GM19240 (cell line): Measurements from ENCODE around the gene FIG4.
"Not testable (repeated sequence)": the region's sequence is repeated elsewhere in the genome, so short reads cannot be mapped to it uniquely, and the experiment has no call there.

Experiments used
- DNase-seq: peaks from one replicate; pipeline ENCODE4 v3.0.0; 2011; ENCODE audit warnings: low spot score; ENCODE audit not compliant: insufficient read length

Gene FIG4

DNA sequence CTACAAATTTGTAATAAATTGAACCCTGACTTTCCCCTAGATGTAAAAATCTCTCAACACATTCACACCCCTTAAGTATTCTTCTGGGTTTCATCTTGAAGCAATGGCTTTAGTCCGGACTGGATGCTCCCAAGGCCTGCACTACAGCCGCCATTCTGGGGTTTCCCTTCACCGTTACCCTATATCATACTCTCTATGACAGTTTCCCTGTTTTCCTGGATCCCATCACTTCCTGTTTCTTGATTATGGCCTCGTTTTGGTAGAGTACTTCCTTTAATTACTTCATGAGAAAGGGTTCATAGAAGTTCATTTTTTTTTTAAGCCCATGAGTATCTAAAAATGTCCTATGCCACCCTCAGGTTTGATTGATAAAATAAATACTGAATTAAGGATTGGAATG lies 11.7 kb downstream of the FIG4 start:
- DNase-seq: no peak

DNA sequence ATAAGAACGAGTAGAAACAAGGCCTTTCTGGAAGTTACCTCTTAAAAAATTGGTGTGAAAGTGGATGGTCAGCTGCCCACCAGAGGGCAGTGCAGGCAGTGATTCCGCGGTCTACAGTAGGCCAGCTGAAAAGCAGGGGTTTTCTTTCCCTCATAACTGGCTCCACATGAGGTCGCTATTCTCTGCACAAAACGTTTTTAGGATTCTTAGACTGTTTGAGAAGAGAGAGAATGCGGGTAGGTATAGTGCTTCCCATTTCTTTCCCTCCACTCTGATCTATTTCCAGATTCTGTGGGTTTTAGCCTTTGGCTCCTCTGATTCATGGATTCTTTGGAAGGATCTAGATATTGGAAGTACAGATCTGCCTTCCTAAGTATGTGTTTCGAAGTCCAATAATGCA lies 14.2 kb downstream of the FIG4 start:
- peak; percentile 38 for DNase-seq

DNA sequence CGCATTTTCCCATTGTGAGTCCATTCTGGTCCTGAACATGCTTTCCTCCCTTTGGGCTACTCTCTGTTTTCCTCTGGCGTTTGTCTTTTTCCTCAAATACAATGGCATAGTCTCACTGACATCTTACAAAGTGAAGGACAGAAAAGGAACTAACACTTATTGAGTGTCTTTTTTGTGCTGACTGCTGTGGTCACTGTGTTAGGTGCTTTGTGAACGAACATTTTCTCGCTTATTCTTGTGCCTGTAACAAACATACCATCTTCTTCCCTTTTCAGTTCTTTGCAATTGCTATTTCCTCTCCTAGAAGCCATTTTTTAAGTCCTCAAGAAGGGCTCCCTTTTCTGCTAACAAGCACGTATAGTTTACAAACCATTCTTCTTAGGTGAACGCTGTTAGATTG lies 15.4 kb downstream of the FIG4 start:
- DNase-seq: no peak

DNA sequence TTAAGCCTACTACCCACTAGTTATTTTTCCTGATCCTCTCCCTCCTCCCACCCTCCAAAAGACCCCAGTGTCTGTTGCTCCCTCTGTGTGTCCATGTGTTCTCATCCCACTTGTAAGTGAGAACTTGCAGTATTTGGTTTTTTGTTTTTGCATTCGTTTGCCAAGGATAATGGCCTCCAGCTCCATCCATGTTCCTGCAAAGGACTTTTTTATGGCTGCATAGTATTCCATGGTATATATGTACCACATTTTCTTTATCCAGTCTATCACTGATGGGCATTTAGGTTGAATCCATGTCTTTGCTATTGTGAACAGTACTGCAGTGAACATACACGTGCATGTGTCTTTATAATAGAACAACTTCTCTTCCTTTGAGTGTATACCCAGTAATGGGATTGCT lies 17.0 kb downstream of the FIG4 start:
- not testable (repeated sequence) for DNase-seq

DNA sequence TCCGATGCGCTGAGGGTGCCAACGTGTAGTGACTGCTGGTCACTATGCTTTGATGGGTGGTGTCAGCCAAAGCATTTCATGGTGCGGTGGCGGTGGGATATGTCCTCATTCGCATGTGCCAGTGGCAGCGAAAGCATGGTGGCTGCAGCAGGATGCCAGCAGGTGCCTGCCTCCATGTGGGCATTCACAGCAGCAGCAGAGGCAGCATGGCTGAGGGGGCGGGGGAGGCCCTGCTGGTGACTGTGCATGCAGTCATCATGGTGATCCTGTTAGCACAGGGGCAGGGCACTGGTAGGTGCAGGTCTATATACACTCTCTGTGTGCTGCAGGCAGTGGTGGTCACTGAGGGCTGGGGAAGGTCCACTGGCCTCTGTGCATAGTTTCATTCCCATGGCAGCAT lies 22.0 kb downstream of the FIG4 start:
- no peak for DNase-seq

DNA sequence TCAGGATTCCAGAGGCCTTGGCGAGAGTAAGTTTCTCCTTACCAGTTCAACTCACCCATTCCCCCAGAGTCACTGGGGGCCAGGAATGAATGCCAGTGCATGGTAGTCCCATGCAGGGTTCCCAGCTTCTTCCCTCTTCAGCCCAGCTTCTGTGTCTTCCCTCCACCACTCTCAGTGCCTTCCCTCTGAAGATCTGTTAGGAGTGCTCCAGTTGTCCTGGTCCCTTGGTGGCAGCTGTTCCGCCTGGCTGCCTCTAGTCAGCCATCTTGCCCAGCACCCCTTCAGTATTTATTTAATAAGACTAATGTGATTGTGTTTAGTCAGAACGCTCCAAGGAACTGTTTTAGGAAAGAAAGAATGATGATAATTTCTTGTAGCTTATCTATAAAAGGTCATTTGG lies 23.1 kb downstream of the FIG4 start:
- DNase-seq: no peak

DNA sequence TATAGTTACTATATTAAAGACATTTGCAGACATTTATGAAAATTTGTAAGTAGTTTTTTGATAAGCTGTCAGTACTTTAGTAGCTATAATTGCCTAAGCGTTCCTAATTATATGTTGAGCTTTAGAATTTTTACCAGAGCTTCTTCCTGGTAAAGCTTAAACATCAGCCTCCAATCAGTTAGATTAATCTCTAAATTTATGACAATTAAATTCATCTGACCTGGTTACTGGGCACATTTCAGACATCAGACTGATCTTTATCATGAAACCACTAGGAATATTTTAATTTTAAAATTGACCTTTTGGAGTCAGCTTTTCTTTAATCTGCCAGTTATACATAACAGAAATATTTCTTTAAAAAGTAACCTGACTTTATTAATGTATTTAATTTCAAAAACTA lies 23.5 kb downstream of the FIG4 start:
- no peak for DNase-seq

DNA sequence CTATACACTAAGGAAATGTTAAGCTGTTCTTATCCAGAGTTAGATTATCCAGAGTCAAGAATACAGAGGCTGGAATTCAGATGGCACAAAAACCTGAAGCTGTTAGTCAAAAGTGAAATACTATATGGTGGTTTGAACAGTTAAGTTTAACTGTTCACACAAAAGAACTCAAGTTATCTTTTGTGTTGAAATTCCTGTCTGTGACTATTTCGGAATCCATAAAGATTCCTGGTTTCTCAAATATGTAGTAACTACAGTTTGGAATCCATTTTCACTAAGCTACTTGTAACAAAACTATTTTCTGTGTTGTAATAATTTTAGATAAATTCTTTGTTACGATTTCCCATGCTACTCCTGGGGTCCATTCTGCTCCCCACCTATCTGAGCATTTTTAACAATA lies 24.5 kb downstream of the FIG4 start:
- no peak for DNase-seq

DNA sequence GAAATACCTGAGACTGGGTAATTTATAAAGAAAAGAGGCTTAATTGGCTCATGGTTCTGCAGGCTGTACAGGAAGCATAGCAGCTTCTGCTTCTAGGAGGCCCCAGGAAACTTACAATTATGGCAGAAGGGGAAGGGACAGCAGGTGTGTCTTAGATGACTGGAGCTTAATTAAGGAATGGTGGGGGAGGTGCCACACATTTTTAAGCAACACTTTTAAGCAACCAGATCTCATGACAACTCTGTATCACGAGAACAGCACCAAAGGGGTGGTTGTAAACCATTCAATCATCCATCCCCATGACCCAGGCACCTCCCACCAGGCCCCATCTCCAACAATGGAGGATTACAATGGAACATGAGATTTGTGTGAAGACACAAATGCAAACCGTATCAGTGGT lies 26.9 kb downstream of the FIG4 start:
- DNase-seq: no peak

DNA sequence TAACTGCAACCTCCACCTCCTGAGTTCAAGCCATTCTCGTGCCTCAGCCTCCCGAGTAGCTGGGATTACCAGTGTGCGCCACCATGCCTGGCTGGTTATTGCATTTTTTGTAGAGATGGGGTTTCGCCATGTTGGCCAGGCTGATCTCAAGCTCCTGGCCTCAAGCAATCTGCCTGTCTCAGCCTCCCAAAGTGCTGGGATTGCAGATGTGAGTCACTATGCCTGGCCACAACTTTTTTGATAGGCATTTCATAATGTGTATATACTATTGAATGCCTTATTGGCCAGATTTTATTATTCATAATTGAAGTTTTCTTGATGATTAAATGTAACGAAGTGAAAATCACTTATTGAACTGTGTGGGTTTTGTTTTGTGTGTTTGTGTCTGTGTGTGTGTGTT lies 27.9 kb downstream of the FIG4 start:
- no peak for DNase-seq

DNA sequence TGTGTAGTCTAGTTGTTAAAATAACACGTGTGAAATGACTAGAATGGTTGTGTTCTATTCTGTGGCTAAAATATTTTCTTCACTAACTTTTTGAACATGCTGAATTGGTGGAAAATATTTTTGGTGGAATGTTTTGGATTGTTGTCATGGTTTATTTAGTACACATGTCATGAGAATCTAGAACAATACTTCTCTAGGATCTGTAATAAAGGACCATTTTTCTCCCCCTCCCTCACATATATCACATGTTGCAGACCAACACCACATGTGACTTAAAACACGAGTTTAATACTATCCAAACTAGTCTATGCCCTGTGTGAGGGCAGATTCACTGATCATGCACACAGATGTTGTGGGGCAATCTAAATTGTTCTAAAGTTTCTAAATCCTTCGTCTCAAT lies 29.2 kb downstream of the FIG4 start:
- no peak for DNase-seq

DNA sequence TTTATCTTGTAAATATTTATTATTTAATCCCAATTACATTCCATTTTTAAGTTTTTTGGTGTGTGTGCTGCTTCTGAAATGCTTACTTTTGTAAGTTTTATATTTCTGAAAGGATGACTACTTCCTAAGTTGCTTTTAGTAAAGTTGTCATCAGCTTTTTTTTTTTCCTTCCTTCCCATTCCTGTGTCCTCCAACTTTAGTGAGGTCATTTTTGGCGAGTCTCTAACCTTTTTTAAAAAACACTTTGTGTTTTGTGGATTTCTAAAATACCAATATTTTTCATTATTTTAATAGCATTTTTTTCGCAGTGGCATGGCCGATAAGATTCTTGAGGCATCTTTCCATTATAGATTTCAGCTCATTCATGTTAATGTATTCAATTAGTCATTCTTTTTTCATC lies 30.9 kb downstream of the FIG4 start:
- DNase-seq: no peak

DNA sequence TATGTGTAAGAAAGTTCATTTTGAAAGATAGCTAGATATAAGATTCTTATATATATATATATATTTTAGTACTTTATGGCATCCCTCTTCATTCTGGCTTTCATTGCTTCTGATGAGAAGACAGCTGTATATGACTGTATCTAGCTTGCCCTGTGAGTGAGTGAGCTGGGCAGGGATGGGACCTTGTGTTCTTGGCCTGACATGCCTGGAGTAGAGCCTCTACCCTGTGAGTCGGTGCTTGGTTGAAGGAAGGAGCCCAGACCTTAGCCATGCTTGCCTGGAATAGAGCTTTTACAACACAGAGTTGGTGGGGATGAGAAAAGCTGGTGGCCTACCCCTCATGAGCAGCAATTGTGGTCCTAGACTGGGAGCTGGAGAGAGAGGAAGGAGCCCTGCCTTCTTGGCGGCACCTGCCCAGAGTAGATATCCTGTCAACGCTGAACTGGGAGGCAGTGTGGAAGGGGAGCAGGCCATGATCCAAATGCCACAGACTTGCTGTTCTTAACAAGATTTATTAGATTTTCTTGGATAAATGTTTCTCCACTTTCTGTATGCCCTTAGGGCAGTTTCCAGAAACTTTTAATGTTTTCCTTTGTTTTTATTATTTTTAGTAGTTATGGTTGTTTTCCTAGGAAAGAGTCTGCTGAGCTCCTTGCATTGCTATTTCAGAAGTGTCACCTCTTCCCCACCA lies 31.6 kb downstream of the FIG4 start:
- no peak for DNase-seq

DNA sequence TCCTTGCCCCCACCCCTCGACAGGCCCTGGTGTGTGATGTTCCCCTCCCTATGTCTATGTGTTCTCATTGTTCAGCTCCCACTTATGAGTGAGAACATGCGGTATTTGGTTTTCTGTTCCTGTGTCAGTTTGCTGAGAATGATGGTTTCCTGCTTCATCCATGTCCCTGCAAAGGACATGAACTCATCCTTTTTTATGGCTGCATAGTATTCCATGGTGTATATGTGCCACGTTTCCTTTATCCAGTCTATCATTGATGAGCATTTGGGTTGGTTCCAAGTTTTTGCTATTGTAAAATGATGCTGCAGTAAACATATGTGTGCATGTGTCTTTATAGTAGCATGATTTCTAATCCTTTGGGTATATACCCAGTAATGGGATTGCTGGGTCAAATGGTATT lies 34.2 kb downstream of the FIG4 start:
- not testable (repeated sequence) for DNase-seq

DNA sequence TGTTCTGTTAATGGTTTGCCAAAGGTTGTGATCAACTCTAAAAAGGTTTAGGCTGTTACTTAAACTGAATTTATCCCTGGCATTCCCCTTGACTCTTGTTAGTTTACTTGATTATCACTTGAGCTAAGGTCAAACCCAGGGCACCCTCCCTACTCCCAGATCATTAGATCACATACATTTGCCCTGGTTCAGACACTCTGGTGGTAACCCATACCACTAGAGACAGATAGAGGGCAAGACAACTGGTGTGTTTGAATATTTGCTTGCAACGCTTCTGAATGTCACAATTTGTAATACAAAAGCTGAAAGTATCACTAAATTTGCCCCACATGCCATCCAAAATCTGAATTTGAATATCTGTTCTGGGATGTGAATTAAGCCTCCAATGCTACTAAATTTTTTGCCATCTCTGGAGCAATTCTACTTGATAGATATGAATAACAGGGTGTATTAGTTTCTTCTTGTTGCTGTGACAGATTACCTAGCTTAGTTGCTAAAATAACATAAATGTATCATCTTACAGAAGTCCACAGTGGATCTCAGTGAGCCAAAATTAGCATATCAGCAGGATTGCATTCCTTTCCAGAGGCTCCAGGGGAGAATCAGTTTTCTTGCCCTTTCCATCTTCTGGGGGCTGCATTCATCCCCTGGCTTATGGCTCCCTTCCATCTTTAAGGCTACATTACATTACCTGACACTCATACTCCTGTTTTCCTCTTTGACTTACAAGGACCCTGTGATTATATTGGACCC lies 45.4 kb downstream of the FIG4 start:
- DNase-seq: no peak

DNA sequence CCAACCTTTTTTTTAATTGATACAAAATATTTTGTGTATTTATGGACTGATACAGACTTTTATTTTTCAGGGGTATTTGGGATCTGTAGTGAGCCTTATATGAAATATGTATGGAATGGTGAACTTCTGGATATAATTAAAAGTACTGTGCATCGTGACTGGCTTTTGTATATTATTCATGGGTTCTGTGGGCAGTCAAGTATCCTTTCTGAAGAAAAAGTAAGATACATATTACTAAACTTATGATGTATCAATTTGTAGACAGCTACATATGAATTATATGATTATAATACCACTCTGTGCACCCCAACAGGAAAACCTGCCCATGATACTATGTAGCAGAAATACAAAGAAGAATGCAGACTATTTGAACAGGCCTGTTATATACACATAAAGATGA lies 47.2 kb downstream of the FIG4 start:
- no peak for DNase-seq

DNA sequence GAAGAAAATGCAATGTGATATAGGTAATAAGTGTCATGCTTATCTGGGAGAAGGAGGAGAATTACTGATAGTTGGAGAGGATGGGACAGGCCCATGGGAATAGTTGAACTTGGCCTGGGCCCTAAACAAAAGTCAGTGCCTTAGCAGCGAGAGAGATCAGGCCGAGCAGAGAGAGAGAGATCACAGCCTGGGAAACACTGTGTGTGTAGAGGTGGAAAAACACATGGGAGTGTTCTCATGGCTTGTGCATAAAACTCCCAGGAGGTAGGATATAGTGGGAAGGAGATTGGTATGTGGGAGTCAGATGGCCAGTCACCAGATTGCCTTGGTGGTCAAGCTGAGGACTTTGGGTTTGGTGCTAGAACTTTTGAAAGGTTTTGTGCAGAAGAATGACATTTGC lies 47.6 kb downstream of the FIG4 start:
- no peak for DNase-seq

DNA sequence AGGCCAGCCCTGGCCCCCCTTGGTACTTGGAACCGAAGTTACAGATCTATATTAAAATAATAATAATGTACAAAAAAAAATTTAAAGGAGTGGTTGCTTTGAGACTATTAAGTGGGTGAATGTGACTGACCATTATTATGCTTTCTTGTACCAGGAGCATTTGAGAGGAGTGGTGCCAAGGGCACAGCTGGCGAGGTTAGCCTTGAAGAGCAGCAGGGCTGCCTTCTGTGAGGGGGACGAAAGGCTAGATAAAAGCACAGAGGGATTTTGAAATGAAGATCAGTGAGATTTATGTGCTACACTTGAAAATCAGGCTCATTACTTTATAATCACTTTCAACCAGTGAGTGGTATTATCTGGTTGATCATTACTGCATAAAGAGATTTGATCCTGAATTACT lies 48.6 kb downstream of the FIG4 start:
- DNase-seq: no peak

DNA sequence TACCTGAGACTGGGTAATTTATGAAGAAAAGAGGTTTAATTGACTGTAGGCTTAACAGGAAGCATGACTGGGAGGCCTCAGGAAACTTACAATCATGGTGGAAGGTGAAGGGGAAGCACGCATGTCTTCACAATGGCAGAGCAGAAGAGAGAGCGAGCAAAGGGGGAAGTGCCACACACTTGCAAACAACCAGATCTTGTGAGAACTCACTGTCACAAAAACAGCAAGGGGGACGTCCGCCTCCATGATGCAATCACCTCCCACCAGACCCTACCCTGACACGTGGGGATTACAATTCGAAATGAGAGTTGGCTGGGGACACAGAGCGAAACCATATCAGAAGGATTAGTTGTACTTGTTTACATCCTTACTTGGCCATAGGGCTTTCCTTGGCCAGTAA lies 49.7 kb downstream of the FIG4 start:
- no peak for DNase-seq

DNA sequence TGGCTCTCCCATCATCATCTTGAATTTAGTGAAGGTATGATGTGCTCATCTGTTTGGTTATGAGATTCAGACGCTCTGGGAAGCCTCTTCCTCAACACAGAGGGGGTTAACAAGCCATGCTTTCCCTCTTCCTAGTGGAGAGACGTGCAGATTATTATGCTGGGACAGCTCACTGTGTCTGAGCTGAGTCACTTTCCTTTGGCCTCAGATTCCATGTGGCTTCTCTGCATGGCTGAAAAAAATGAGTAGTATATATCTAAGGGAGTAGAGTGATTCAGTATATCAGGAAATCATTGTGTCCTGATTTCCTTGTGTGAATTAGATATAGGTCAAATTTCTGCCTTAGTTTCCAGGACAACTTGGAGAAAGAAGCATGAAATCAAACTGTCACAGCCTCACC lies 52.6 kb downstream of the FIG4 start:
- no peak for DNase-seq

DNA sequence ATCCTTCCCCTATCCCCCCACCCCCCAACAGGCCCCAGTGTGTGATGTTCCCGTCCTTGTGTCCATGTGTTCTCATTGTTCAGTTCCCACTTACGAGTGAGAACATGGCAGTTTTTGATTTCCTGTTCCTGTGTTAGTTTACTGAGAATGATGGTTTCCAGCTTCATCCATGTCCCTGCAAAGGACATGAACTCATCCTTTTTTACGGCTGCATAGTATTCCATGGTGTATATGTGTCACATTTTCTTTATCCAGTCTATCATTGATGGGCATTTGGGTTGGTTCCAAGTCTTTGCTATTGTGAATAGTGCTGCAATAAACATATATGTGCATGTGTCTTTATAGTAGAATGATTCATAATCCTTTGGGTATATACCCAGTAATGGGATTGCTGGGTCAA lies 53.7 kb downstream of the FIG4 start:
- DNase-seq: not testable (repeated sequence)

DNA sequence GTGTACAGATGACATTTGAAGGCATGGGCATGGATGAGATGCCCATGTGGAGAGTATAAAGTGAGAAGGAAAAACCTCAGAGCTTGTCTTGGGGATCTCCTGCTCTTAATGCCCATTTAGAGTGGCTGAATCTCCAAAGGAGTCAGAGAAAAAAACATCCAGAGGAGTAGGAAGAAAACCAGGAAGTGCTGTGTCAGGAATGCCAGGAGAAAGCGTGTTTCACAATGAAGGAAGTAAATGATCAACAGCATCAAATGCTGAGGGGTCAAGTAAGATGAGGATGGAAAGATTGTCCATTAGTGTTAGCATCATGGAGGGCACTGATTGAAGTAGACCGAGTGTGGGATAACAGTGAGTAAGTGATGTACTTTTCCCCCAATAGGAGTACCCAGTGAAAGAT lies 56.1 kb downstream of the FIG4 start:
- no peak for DNase-seq
